A549 (cell line): ENCODE measurements around the gene DYNC2H1. TPM values are rescaled to one million over a fixed set of nuclear protein-coding genes. Genes with fewer than 3 reads are reported as not detected.

Source experiments
- ATAC-seq, 2 experiments: fragments of 200-7000 bp in 1 of 2; fragments of >200 bp in 1 of 2; cut with Nextera tagmentation in 1 of 2; cut with Tn5 transposase in 1 of 2; 3 replicates each; pipeline versions ENCODE4 v1.8.0 to v1.9.1; 2018 to 2020; ENCODE audit warnings: mild to moderate bottlenecking in 1 of 2, moderate library complexity in 1 of 2
- CTCF ChIA-PET: fragments of 300-600 bp; sonication (Branson Sonifier 250); formaldehyde crosslinking; extraction: SDS; loops from one replicate; lab custom pipeline; 2021; ENCODE audit warnings: antibody characterized with exemption, inconsistent platforms; lab: Yijun Ruan, JAX
- POLR2A ChIA-PET: fragments of 350-600 bp; formaldehyde crosslinking; extraction: SDS; loops from one replicate; lab custom pipeline; 2021; ENCODE audit warnings: antibody characterized with exemption, inconsistent platforms; lab: Yijun Ruan, JAX
- DNase-seq, 2 experiments: peaks; one replicate each; pipeline versions ENCODE4 v3.0.0 to v3.0.0-alpha.2; 2011 to 2016; ENCODE audit warnings: low read depth in 1 of 2, low spot score in 1 of 2
- FAIRE-seq: peaks from 2 replicates; lab custom pipeline; 2011; peaks lifted over from hg19 to GRCh38; lab: Jason Lieb, UNC
- H3K27ac ChIP-seq, 2 experiments: fragments of >200 bp; sonication (Bioruptor Twin); formaldehyde crosslinking; 3 replicates each; pipeline ENCODE4 v1.5.1; 2016 to 2017
- H3K4me1 ChIP-seq: fragments of >200 bp; sonication (Bioruptor Twin); formaldehyde crosslinking; 3 replicates; pipeline ENCODE4 v1.6.1; 2016
- H3K4me2 ChIP-seq: fragments of >200 bp; sonication (Bioruptor Twin); formaldehyde crosslinking; 3 replicates; pipeline ENCODE4 v1.6.1; 2016
- H3K4me3 ChIP-seq: fragments of >200 bp; sonication (Bioruptor Twin); formaldehyde crosslinking; 3 replicates; pipeline ENCODE4 v1.5.1; 2016
- H3K9me3 ChIP-seq: fragments of >200 bp; sonication (Bioruptor Twin); formaldehyde crosslinking; 3 replicates; pipeline ENCODE4 v1.6.1; 2016
- BHLHE40 ChIP-seq: IDR thresholded peaks from 2 replicates; pipeline ENCODE4 v1.6.1; 2012; ENCODE audit warnings: low read depth, low read length, inconsistent platforms
- CBX2 ChIP-seq: fragments of 200-600 bp; sonication (generic); IDR thresholded peaks from 2 replicates; pipeline ENCODE4 v1.6.1; 2016; ENCODE audit warnings: low read depth, mild to moderate bottlenecking, borderline replicate concordance
- CHD4 ChIP-seq: fragments of 200-600 bp; sonication (generic); IDR thresholded peaks from 2 replicates; pipeline ENCODE4 v1.6.1; 2016; ENCODE audit warnings: antibody characterized with exemption, mild to moderate bottlenecking, borderline replicate concordance
- CTCF ChIP-seq: fragments of >200 bp; sonication (Bioruptor Twin); formaldehyde crosslinking; IDR thresholded peaks from 3 replicates; pipeline ENCODE4 v1.5.1; 2016
- EHF ChIP-seq: fragments of 250-450 bp; sonication (Bioruptor Pico); IDR thresholded peaks from 2 replicates; pipeline ENCODE4 v1.5.0; 2020; ENCODE audit warnings: mild to moderate bottlenecking
- EHMT2 ChIP-seq: fragments of 200-600 bp; sonication (generic); IDR thresholded peaks from 2 replicates; pipeline ENCODE4 v1.6.1; 2016; ENCODE audit warnings: antibody characterized with exemption, low read depth, mild to moderate bottlenecking, moderate library complexity
- ESRRA ChIP-seq: fragments of 150-350 bp; IDR thresholded peaks from 2 replicates; pipeline ENCODE4 v1.6.1; 2014; ENCODE audit warnings: mild to moderate bottlenecking, low read length, borderline replicate concordance
- HES2 ChIP-seq: fragments of >200 bp; sonication (Bioruptor Twin); formaldehyde crosslinking; IDR thresholded peaks from 2 replicates; pipeline ENCODE4 v1.6.1; 2016
- HEYL ChIP-seq: fragments of 250-450 bp; sonication (Bioruptor Pico); IDR thresholded peaks from 2 replicates; pipeline ENCODE4 v1.8.0; 2021; ENCODE audit warnings: mild to moderate bottlenecking, moderate library complexity
- HMGXB4 ChIP-seq: fragments of 250-450 bp; sonication (Bioruptor Pico); IDR thresholded peaks from 2 replicates; pipeline ENCODE4 v1.5.0; 2021; ENCODE audit warnings: mild to moderate bottlenecking, moderate library complexity, borderline replicate concordance
- HOXA7 ChIP-seq: fragments of 250-450 bp; sonication (Bioruptor Pico); IDR thresholded peaks from 2 replicates; pipeline ENCODE4 v1.5.0; 2020; ENCODE audit warnings: mild to moderate bottlenecking, moderate library complexity
- HOXB13 ChIP-seq: fragments of 250-450 bp; sonication (Bioruptor Pico); IDR thresholded peaks from 2 replicates; pipeline ENCODE4 v1.5.0; 2020; ENCODE audit warnings: low read depth, mild to moderate bottlenecking, moderate library complexity
- KDM5A ChIP-seq: fragments of 200-600 bp; sonication (generic); IDR thresholded peaks from 2 replicates; pipeline ENCODE4 v1.6.1; 2016; ENCODE audit warnings: antibody characterized with exemption, mild to moderate bottlenecking
- NR3C1 ChIP-seq: fragments of >200 bp; sonication (Bioruptor Twin); formaldehyde crosslinking; IDR thresholded peaks from 3 replicates; pipeline ENCODE4 v1.6.1; 2017
- PHF8 ChIP-seq: fragments of 200-600 bp; sonication (generic); IDR thresholded peaks from 2 replicates; pipeline ENCODE4 v1.6.1; 2016; ENCODE audit warnings: low read depth, mild to moderate bottlenecking, antibody characterized with exemption, moderate library complexity, borderline replicate concordance
- POLR2A ChIP-seq: IDR thresholded peaks from 2 replicates; pipeline ENCODE4 v1.6.1; 2012; ENCODE audit warnings: mild to moderate bottlenecking, low read length
- POLR2AphosphoS2 ChIP-seq: conservative IDR thresholded peaks from 2 replicates; pipeline ENCODE4 v1.6.1; 2012; ENCODE audit warnings: low read length, improper control_type of control experiment, inconsistent platforms
- RCOR1 ChIP-seq: fragments of 150-350 bp; IDR thresholded peaks from 2 replicates; pipeline ENCODE4 v1.6.1; 2014; ENCODE audit warnings: antibody characterized with exemption, low read length, low read depth
- RFX5 ChIP-seq: fragments of 450-650 bp; IDR thresholded peaks from 2 replicates; pipeline ENCODE4 v1.7.1; 2014; ENCODE audit warnings: antibody characterized with exemption, mild to moderate bottlenecking, moderate library complexity
- RNF2 ChIP-seq: fragments of 200-600 bp; sonication (generic); IDR thresholded peaks from 2 replicates; pipeline ENCODE4 v1.6.1; 2016; ENCODE audit warnings: low read depth, mild to moderate bottlenecking, antibody characterized with exemption, moderate library complexity, borderline replicate concordance
- SMC3 ChIP-seq: fragments of >200 bp; sonication (Bioruptor Twin); formaldehyde crosslinking; IDR thresholded peaks from 3 replicates; pipeline ENCODE4 v1.6.1; 2018; ENCODE audit warnings: inconsistent platforms
- SREBF2 ChIP-seq: fragments of 450-650 bp; IDR thresholded peaks from 2 replicates; pipeline ENCODE4 v1.6.1; 2014; ENCODE audit warnings: mild to moderate bottlenecking, moderate library complexity
- TFCP2L1 ChIP-seq: fragments of 250-450 bp; sonication (Bioruptor Pico); IDR thresholded peaks from 2 replicates; pipeline ENCODE4 v1.5.0; 2021; ENCODE audit warnings: mild to moderate bottlenecking
- ZFP36 ChIP-seq: fragments of 450-650 bp; IDR thresholded peaks from 2 replicates; pipeline ENCODE4 v1.6.1; 2014; ENCODE audit warnings: borderline replicate concordance; ENCODE audit not compliant: partially characterized antibody
- ZNF302 ChIP-seq: fragments of 250-450 bp; sonication (Bioruptor Pico); IDR thresholded peaks from 2 replicates; pipeline ENCODE4 v1.9.0; 2021; ENCODE audit warnings: inconsistent platforms, mild to moderate bottlenecking, moderate library complexity
- ZSCAN20 ChIP-seq: fragments of 250-450 bp; sonication (Bioruptor Pico); IDR thresholded peaks from 2 replicates; pipeline ENCODE4 v1.8.0; 2022; ENCODE audit warnings: mild to moderate bottlenecking, moderate library complexity
- WGBS: methylation state at CpG from one replicate; pipeline ENCODE4 v1.1.6; 2017; ENCODE audit errors: missing lambda C conversion rate; 5-methylcytosine and 5-hydroxymethylcytosine counted together
- polyA plus RNA-seq, 4 experiments: library from polyadenylated mRNA; depleted of rRNA in 3 of 4; stranded (reverse); fragments of >200 nt; fragmentation: RNase III in 1 of 4; extraction: RNeasy Plus Mini Kit Qiagen cat#74134 plus additional on column Dnase treatment in 1 of 4; gene quantifications; 2 replicates in 3 of 4; 3 replicates in 1 of 4; pipeline ENCODE4 v1.2.3, GENCODE V29; 2011 to 2017
- TF ChIP-seq, protein P1 (sequence below): fragments of 450-650 bp; IDR thresholded peaks from 2 replicates; pipeline ENCODE4 v1.6.1; 2014; ENCODE audit warnings: antibody characterized with exemption
- TF ChIP-seq, protein P2 (sequence below): fragments of 250-450 bp; sonication (Bioruptor Pico); IDR thresholded peaks from 2 replicates; pipeline ENCODE4 v1.5.0; 2020; ENCODE audit warnings: low read depth, mild to moderate bottlenecking, moderate library complexity

The DYNC2H1 gene
- polyA plus RNA-seq, 2 of the 4 experiments (the other 2 are of a cell fraction), result 4.9 to 14.8 TPM

DNA sequence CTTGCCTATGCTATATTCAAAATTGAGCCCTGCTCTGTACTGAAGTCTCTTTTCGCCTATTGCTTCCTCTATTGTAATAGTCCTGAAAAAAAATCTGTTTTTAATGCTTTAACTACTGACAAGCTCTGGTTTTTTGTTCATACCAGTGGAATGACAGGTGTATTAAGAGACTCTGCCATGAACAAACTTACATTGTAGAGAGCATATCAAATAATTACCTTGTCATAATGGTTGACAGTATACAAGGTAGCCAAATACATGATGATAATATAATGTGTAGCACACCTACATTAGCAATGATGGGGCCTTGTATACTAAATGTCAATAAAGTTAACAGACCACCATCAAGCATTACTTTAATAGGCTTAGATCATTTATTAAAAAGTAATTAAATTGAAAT, 175.0 kb downstream of the DYNC2H1 start:
- Histone ChIP-seq H3K4me2 (no peak overlapping the region), H3K4me1 (peaks cover 10% of the 10 kb centered on the region), H3K27ac (no peak overlapping the region), H3K4me3 (no peak overlapping the region), H3K9me3 (no peaks in the 10 kb centered on the region)
- ChIA-PET CTCF (no interaction called here), POLR2A (no interaction called here)
- FAIRE-seq (no peak), ATAC-seq (no peak), DNase-seq (no peak)
- TF ChIP-seq POLR2A (no peak), HMGXB4 (CRISPR knock-in tag) (no peak), RCOR1 (no peak), ZNF302 (CRISPR knock-in tag) (no peak)
- TF ChIP-seq, protein P1, sequence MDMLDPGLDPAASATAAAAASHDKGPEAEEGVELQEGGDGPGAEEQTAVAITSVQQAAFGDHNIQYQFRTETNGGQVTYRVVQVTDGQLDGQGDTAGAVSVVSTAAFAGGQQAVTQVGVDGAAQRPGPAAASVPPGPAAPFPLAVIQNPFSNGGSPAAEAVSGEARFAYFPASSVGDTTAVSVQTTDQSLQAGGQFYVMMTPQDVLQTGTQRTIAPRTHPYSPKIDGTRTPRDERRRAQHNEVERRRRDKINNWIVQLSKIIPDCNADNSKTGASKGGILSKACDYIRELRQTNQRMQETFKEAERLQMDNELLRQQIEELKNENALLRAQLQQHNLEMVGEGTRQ, result no peak
- 96% methylated on average over 1 of the region's 1 CpG for WGBS

DNA sequence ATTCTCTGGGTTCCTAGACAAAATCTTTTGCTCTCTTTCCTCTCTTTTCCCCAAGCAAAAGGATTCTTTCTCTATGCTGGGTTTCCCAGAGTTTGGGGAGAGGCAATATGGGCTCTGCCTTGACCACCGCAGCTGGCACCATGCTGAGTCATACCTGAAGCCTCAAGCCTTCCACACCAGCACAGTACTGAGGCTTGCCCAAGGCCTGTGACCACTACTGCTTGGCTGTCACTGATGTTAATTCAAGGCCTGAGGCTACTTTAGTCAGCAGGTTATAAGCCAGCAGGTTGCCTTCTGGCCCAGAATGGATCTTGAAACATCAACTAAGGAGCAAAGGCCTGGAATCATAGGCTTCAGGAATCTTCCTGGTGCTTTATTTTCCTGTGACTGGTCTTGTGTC, 185.3 kb downstream of the DYNC2H1 start:
- Histone ChIP-seq H3K4me3 (no peak overlapping the region), H3K4me2 (no peak overlapping the region), H3K9me3 (peaks cover 22% of the 10 kb centered on the region), H3K4me1 (no peaks in the 10 kb centered on the region), H3K27ac (no peak overlapping the region)
- 83% methylated on average over 1 of the region's 1 CpG for WGBS
- ATAC-seq (no peak), DNase-seq (no peak), FAIRE-seq (no peak)
- no peak for TF ChIP-seq BHLHE40
- no peak for TF ChIP-seq RNF2
- no peak for TF ChIP-seq EHF
- TF ChIP-seq ZFP36, result no peak
- TF ChIP-seq HOXB13, result no peak
- no peak for TF ChIP-seq CBX2
- no peak for TF ChIP-seq SREBF2
- TF ChIP-seq, protein P1, result no peak
- TF ChIP-seq PHF8, result no peak
- TF ChIP-seq HES2, result no peak
- TF ChIP-seq POLR2AphosphoS2, result no peak
- TF ChIP-seq KDM5A, result no peak
- no peak for TF ChIP-seq ZSCAN20 (CRISPR knock-in tag)
- no peak for TF ChIP-seq NR3C1
- TF ChIP-seq HOXA7 (CRISPR knock-in tag), result no peak
- ChIA-PET CTCF (no interaction called here), POLR2A (no interaction called here)

DNA sequence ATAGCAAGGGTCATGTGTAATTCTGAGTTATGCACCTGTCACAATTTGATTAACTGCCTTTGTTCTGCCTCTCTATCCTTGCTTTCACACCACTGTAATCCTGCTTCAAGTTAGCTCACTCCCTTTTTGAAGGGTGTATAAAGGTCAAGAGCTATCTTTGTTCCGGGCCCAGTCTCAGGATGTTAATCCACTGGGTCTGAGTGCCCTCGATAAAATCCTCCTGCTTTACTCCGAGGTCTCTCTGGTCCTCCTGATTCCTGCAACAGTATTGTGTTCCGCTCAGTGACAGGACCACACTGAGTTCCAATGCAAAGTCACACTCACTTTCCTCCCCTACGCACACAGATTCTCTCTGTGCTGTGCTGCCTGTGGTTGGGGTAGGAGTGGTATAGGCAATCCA, 186.5 kb downstream of the DYNC2H1 start:
- 93% methylated on average over 5 of the region's 5 CpGs for WGBS
- no peaks in the 10 kb centered on the region for H3K4me1 ChIP-seq
- DNase-seq (peak in 1 of 2 experiments; percentile 66), ATAC-seq (no peak), FAIRE-seq (no peak)
- no peak overlapping the region for H3K4me2 ChIP-seq
- ChIA-PET CTCF (no interaction called here), POLR2A (no interaction called here)
- H3K4me3 ChIP-seq, result no peak overlapping the region
- H3K27ac ChIP-seq, result no peak overlapping the region
- peaks cover 22% of the 10 kb centered on the region for H3K9me3 ChIP-seq
- TF ChIP-seq RFX5 (no peak), HEYL (no peak), TFCP2L1 (no peak), CTCF (no peak), EHMT2 (no peak), ZSCAN20 (CRISPR knock-in tag) (no peak), KDM5A (no peak), SREBF2 (no peak), ESRRA (no peak), SMC3 (no peak), HOXA7 (CRISPR knock-in tag) (no peak), CHD4 (no peak), ZNF302 (CRISPR knock-in tag) (no peak)
- TF ChIP-seq, protein P2, sequence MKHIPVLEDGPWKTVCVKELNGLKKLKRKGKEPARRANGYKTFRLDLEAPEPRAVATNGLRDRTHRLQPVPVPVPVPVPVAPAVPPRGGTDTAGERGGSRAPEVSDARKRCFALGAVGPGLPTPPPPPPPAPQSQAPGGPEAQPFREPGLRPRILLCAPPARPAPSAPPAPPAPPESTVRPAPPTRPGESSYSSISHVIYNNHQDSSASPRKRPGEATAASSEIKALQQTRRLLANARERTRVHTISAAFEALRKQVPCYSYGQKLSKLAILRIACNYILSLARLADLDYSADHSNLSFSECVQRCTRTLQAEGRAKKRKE, result no peak
- TF ChIP-seq, protein P1, result no peak
